Right forelimb (tissue), 1 donor: Measurements from ENCODE around the gene IPO9.
"Not testable (repeated sequence)": the region's sequence is repeated elsewhere in the genome, so short reads cannot be mapped to it uniquely, and the experiment has no call there.

Source experiments
- DNase-seq: peaks from one replicate; pipeline ENCODE4 v3.0.0-alpha.2; 2018

IPO9 gene

GRCh38 chr1:201889090-201889968 lies 60.4 kb downstream of the IPO9 start:
- DNase-seq = no peak

GRCh38 chr1:201890223-201890622 lies 61.3 kb downstream of the IPO9 start:
- no peak for DNase-seq

GRCh38 chr1:201890806-201891450 lies 62.0 kb downstream of the IPO9 start:
- DNase-seq = no peak

GRCh38 chr1:201891451-201892045 lies 62.6 kb downstream of the IPO9 start:
- no peak for DNase-seq

GRCh38 chr1:201892211-201892610 lies 63.3 kb downstream of the IPO9 start:
- no peak for DNase-seq

DNA sequence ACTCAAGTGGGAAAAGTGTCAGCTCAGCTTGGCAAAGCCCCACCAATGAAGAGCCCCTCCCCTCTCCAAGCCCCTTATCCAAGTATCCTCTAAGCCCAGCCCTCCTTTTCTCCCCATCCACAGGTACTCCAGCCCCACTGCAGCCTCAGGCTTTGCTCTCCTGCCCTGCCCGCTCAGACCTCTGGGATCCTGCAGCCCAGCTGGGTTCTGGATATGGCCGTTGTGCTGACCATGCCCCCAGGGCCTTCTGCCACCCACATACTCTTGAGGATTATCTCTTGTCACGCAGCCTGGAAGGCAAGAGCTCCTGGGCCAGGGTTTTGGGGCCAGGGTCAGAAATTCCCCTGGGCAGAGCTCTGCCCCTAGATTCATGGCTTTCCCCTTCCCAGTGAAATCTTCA lies 64.5 kb downstream of the IPO9 start:
- DNase-seq = no peak

DNA sequence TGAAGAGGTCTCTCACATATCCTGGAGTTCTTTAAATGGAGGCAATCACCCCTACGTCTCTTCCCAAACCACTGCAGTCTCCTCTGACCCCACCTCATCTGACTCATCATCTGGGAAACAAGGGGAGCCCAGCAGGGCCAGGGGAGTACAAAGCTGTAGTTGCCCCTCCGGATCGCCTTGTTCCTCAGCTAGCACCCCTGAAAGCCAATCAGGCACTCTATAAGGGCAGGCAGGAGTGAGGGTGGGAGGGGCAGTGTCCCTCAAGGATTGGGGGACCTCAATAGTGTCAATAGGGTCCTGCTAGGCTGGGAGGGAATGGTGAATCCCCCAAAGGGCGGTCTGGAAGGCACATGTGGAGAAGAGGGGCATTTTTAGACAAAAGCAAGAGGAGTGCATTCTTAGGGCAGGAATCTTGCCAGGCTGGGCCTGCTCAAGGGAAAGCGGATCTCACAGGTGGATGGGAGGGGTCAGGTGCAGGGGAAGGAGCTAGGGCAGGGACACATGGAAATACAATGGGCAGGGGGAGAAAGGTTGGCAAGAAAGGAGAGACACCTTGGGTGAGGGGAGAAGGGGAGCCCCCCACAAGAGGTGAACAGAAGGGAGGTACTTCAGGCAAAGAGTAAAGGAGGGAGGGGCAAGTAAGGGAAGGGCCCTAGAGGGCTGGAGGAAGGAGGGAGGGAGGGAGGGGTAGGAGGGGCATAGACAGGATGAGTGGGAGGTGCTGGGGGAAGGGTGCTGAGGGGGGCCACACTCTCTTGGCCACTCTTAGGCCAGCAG lies 65.6 kb downstream of the IPO9 start:
- no peak for DNase-seq

DNA sequence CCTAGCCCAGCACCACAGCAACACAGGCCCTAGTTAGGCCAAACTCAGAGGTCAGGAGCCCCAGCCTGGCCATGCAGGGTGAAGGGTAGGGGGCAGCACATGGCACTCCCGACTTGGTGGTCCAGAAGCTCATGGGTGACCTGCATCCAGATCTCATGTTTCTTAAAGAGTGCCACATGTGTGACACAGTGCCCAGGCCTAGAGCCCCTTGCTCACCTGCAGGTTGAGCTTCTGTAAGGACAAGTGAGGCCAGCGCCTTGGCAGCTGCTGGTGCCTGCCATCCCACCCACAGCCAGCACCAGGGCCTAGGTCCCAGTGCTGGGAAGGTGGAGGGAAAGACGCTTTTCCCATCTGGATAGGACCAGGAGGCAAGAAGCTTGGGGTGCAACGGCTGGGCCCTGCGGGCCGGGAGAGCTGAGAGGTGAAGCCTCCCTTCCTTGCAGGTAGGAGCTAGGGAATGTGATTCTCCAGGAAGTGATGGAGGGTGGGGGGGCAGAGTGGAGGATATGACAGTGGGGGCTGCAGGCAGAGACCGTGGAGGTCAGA lies 66.2 kb downstream of the IPO9 start:
- DNase-seq = no peak

GRCh38 chr1:201895913-201896807 lies 67.2 kb downstream of the IPO9 start:
- DNase-seq = peak; percentile 91

DNA sequence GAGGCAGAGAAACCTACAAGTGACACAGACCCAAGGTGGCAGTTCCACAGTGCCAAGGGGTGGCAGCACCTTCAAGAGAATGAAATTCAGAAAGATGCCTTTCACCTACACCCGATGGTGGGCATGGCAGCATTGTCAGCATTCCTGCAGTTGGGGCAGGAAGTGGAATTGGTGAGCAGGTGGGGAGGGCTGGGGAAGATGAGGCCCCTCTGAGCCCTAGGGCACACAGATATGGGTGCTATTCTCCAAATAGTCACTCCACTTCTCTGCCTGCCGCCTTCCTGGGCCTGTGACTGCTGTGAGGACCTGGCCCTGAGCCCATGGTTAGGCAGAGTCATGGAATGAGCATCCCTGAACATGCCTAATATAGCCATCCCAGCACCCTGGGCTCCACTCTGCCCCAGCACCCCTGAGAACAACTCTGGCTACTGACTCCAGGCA lies 68.0 kb downstream of the IPO9 start:
- no peak for DNase-seq

- no peak for DNase-seq
Measured at GRCh38 chr1:201898240-201898894, 69.4 kb downstream of the IPO9 start.

DNA sequence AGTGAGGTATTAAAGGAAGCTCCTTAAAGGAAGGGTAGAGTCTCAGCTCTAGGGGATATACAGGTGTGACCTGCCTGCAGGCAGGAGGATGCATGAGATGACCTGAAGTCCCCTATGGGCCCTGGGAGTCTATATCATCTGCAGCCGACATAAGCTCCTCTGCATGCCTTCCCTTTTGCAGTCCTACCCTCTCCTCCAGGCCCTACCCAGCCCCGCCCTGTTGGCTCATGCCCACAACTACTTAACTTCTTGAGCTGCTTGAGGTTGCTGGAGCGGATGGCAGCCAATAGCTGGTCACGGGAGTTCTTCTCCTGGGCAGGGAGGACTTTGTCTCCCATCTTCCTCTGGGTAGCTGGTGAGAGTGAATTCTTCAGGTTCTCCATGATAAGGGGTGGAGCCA lies 70.0 kb downstream of the IPO9 start:
- no peak for DNase-seq

DNA sequence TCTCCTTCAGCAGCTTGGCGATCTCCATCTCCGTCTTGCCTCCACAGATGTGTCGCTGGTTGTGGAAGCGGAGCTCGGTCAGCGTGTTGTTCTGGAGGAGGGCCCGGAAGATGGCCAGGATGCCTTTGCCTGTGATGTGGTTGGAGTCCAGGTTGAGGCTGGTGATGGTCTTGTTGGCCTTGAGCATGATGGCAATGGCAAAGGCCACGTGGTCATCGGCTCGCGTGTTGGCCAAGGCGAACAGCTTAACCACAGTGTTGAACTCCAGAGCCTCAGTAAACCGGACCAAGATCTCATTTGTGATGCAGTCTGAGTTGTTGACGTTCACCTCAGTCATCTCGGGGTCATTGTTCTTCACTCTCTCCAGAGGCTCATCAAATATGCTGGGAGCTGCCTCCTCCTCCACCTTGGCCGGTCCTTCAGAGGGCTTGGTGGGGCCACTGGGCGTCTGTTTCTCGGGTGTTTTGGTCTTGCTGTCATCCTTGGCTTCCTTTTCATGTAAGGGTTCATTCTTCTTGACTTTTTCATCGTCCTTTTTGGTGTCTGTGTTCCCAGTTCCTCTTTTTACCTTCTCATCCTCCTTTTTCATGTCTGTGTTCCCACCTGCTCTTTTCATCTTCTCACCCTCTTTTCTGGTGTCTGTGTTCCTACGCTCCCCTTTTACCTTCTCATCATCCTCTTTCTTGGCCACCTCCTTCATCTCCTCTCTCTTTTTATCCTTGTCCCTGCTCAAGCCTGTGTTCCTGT lies 70.9 kb downstream of the IPO9 start:
- no peak for DNase-seq

- no peak for DNase-seq
Measured at GRCh38 chr1:201900476-201900875, 71.5 kb downstream of the IPO9 start.

GRCh38 chr1:201901036-201901435 lies 72.1 kb downstream of the IPO9 start:
- DNase-seq = not testable (repeated sequence)

DNA sequence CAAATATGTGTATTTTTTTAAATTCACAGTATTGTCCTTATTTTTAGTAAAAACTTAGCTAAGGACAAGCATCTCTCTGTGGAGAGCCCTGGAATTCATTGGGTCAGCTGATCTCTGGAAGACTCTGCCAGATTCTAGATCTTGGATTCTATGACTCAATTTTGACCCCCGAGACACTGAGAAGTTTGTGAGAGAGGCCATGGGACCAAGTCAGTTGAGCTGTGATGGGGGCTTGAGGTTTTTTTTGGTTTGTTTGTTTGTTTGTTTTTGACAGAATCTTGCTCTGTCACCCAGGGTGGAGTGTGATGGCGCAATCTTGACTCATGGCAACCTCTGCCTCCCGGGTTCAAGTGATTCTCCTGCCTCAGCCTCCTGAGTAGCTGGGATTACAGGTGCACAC lies 73.2 kb downstream of the IPO9 start:
- no peak for DNase-seq

- no peak for DNase-seq
Measured at GRCh38 chr1:201903135-201903534, 74.2 kb downstream of the IPO9 start.

DNA sequence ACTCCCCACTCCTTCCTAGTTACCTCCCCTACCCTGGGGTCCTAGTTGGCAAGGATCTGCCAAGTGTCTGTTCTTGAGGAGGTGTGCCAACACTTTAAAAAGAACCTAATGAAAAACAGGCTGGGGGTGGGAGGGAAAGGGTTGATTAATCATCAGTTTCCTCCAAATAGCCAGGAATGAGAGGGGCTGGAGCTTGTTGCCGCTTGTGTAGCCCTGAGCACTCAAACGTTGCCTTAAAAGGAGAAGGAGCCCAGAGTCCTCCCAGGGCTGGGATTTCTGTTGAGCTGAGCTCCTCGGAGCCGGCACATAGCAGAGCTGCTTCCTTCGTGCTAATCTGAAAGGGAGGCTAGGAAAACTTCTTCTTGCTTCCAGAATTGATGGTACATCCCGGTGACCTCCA lies 75.6 kb downstream of the IPO9 start:
- no peak for DNase-seq

GRCh38 chr1:201905234-201905890 lies 76.4 kb downstream of the IPO9 start:
- DNase-seq = no peak

- no peak for DNase-seq
Measured at GRCh38 chr1:201906336-201906735, 77.4 kb downstream of the IPO9 start.
